Left ventricle myocardium inferior (tissue), 1 donor: ENCODE data around the gene RNPS1. TPM values are rescaled to one million over a fixed set of nuclear protein-coding genes. Genes with fewer than 3 reads are reported as not detected.

Experiments
- DNase-seq: peaks from one replicate; pipeline ENCODE4 v3.0.0-alpha.2; 2020
- H3K27ac ChIP-seq: fragments of 200-600 bp; replicated peaks from 2 replicates; pipeline ENCODE4 v1.8.0; 2021
- H3K27me3 ChIP-seq: fragments of 200-600 bp; 2 replicates; pipeline ENCODE4 v1.8.0; 2021; ENCODE audit warnings: low read depth
- H3K36me3 ChIP-seq: fragments of 200-600 bp; 2 replicates; pipeline ENCODE4 v1.8.0; 2021
- H3K4me1 ChIP-seq: fragments of 200-600 bp; 2 replicates; pipeline ENCODE4 v1.8.0; 2021
- H3K4me3 ChIP-seq: fragments of 200-600 bp; 2 replicates; pipeline ENCODE4 v1.8.0; 2021; ENCODE audit warnings: mild to moderate bottlenecking, moderate library complexity
- H3K9me3 ChIP-seq: fragments of 200-600 bp; replicated peaks from 2 replicates; pipeline ENCODE4 v1.8.0; 2021
- intact Hi-C: fragments of 100-400 bp; cut with micrococcal nuclease; formaldehyde crosslinking; loops from one replicate; pipeline ENCODE4 v1.11.0; 2022
- total RNA-seq: library from RNA; stranded (reverse); fragmentation: NEBNext Ultra II Directional; extraction: Animal tissue kit (Norgen Biotek cat#: 25700); gene quantifications from one replicate; pipeline ENCODE4 v1.2.1, GENCODE V29; 2021
- TF ChIP-seq, protein P1 (sequence below): fragments of 200-600 bp; IDR thresholded peaks from 2 replicates; pipeline ENCODE4 v1.8.0; 2021; ENCODE audit warnings: antibody characterized with exemption, mild to moderate bottlenecking, borderline replicate concordance
- donor health status: DM: no; HTN: yes; CAD: no; lungs with severe emphysema.

Gene RNPS1
- total RNA-seq, 1 donor from 2014 or later, result 106 TPM

- no peak for DNase-seq
- Histone ChIP-seq H3K9me3 (no peaks in the 10 kb centered on the region), H3K36me3 (peaks cover 1% of the 10 kb centered on the region), H3K27ac (peak within 1 kb of the TSS; percentile 98), H3K4me1 (peaks cover 52% of the 10 kb centered on the region), H3K4me3 (peak within 1 kb of the TSS; percentile 95), H3K27me3 (no peaks in the 10 kb centered on the region)
- intact Hi-C loops, result no loop called here
- TF ChIP-seq, protein P1, sequence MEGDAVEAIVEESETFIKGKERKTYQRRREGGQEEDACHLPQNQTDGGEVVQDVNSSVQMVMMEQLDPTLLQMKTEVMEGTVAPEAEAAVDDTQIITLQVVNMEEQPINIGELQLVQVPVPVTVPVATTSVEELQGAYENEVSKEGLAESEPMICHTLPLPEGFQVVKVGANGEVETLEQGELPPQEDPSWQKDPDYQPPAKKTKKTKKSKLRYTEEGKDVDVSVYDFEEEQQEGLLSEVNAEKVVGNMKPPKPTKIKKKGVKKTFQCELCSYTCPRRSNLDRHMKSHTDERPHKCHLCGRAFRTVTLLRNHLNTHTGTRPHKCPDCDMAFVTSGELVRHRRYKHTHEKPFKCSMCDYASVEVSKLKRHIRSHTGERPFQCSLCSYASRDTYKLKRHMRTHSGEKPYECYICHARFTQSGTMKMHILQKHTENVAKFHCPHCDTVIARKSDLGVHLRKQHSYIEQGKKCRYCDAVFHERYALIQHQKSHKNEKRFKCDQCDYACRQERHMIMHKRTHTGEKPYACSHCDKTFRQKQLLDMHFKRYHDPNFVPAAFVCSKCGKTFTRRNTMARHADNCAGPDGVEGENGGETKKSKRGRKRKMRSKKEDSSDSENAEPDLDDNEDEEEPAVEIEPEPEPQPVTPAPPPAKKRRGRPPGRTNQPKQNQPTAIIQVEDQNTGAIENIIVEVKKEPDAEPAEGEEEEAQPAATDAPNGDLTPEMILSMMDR, result no peak
These were observed 53.3 kb downstream of the RNPS1 start, which contains the start of gene PGP for GRCh38 chr16:2214719-2214968. Gene PGP, minus strand, starts transcription at chr16:2214840. Its CDS starts 63 bp downstream, at chr16:2214777.

GRCh38 chr16:2213817-2214718 lies 53.9 kb downstream of the RNPS1 start:
- Histone ChIP-seq H3K36me3 (peaks cover 7% of the 10 kb centered on the region), H3K27me3 (no peaks in the 10 kb centered on the region), H3K4me1 (peaks cover 52% of the 10 kb centered on the region), H3K9me3 (no peaks in the 10 kb centered on the region), H3K27ac (peak overlapping the region; percentile 93), H3K4me3 (peak overlapping the region; percentile 95)
- intact Hi-C loops, result no loop called here
- DNase-seq, result no peak
- TF ChIP-seq, protein P1, result no peak

DNA sequence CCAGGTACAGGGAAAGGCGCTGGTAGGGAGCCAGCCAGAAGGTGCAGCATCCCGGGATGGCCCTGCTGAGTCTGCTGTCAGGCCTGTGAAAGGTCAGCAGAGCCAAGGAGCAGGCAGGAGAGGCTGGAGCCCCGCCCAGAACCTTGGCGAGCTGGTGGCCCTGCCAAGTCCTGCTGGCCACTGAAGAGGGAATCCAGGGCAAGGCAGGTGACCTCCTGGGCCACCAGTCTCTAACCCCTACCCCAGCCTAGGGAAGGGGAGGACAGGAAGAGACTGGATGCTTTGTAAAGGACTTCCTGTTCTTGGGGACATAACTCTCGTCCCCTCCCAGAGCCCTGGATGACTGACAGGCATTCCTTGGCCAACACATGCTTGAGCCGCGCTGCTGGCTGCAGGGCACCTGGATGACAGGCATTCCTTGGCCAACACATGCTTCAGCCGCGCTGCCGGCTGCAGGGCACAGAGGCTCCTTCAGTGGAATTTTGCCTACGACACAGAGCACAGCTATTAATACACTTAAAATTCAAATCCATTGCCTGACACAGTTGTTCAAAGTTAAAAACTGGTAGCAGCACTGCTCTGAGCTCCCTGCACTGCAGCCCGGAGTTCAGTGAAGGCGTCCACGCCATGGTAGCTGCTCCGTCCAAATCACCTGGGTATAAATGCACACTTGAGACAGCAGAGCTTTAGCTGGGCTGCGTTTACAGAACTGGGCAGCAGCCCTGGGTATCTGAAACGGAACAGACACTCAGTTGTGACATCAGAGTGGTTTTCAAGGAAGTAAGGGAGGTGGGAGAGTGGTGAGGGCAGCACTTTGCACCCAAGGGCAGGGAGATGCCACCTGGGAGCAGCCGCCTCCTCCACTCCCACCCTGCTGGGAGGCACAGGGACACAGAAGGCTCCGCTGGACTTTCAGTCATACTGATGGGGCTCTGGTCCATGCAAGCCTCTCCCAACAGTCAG lies 55.3 kb downstream of the RNPS1 start:
- H3K27me3 ChIP-seq, result no peaks in the 10 kb centered on the region
- peaks cover 21% of the 10 kb centered on the region for H3K36me3 ChIP-seq
- DNase-seq, result peak; percentile 63
- intact Hi-C loops, result no loop called here
- TF ChIP-seq, protein P1, result no peak
- peak overlapping the region; percentile 93 for H3K27ac ChIP-seq
- H3K4me3 ChIP-seq, result peak overlapping the region; percentile 95
- peaks cover 52% of the 10 kb centered on the region for H3K4me1 ChIP-seq
- no peaks in the 10 kb centered on the region for H3K9me3 ChIP-seq

GRCh38 chr16:2211923-2212347 lies 56.0 kb downstream of the RNPS1 start:
- TF ChIP-seq, protein P1, result no peak
- Histone ChIP-seq H3K27ac (peak overlapping the region; percentile 93), H3K36me3 (peaks cover 28% of the 10 kb centered on the region), H3K9me3 (no peaks in the 10 kb centered on the region), H3K4me3 (peak overlapping the region; percentile 95), H3K4me1 (peaks cover 55% of the 10 kb centered on the region), H3K27me3 (no peaks in the 10 kb centered on the region)
- intact Hi-C loops, result no loop called here
- DNase-seq, result no peak

GRCh38 chr16:2210386-2211365 lies 57.2 kb downstream of the RNPS1 start, which contains the start of gene BRICD5:
Gene BRICD5, minus strand, starts transcription at chr16:2210863. Its CDS starts 30 bp downstream, at chr16:2210833.
- TF ChIP-seq, protein P1, result no peak
- DNase-seq, result no peak
- H3K4me1 ChIP-seq, result peaks cover 65% of the 10 kb centered on the region
- H3K9me3 ChIP-seq, result no peaks in the 10 kb centered on the region
- no peak within 1 kb of the TSS for H3K4me3 ChIP-seq
- H3K36me3 ChIP-seq, result peaks cover 33% of the 10 kb centered on the region
- H3K27me3 ChIP-seq, result no peaks in the 10 kb centered on the region
- peak within 1 kb of the TSS; percentile 93 for H3K27ac ChIP-seq
- intact Hi-C loops, result no loop called here
